PC-9 (cell line): ENCODE results near the gene IFNAR1.

Experiments
- CTCF ChIP-seq: fragments of 200-600 bp; sonication (generic); conservative IDR thresholded peaks from 2 replicates; pipeline ENCODE4 v1.6.1; 2017; ENCODE audit warnings: mixed run types, antibody characterized with exemption, mild to moderate bottlenecking, moderate library complexity
- EZH2 ChIP-seq: fragments of 200-600 bp; sonication (generic); IDR thresholded peaks from 2 replicates; pipeline ENCODE4 v1.8.0; 2017; ENCODE audit warnings: antibody characterized with exemption, low read depth

GRCh38 chr21:33398361-33398760 lies 73.6 kb downstream of the IFNAR1 start:
- TF ChIP-seq CTCF (no peak), EZH2 (no peak)
